ENCODE results near the gene PBXIP1.

The PBXIP1 gene

GRCh38 chr1:154971341-154971998, 15.6 kb upstream of the PBXIP1 start:
- no peak for DNase-seq

- DNase-seq: no peak
Observed at GRCh38 chr1:154970631-154971340, 14.9 kb upstream of the PBXIP1 start, which contains the start of gene SHC1. Gene SHC1, minus strand, starts transcription at chr1:154970747. Its CDS starts 221 bp downstream, at chr1:154970526.

GRCh38 chr1:154969860-154970452, 14.1 kb upstream of the PBXIP1 start:
- DNase-seq: no peak

GRCh38 chr1:154969246-154969645, 13.3 kb upstream of the PBXIP1 start:
- no peak for DNase-seq

GRCh38 chr1:154968731-154969130, 12.8 kb upstream of the PBXIP1 start:
- DNase-seq: no peak

GRCh38 chr1:154967331-154967950, 11.5 kb upstream of the PBXIP1 start:
- DNase-seq: no peak

- no peak for DNase-seq
Observed at GRCh38 chr1:154966111-154966510, 10.2 kb upstream of the PBXIP1 start.

GRCh38 chr1:154964359-154964758, 8.5 kb upstream of the PBXIP1 start:
- no peak for DNase-seq

GRCh38 chr1:154963643-154964042, 7.7 kb upstream of the PBXIP1 start:
- no peak for DNase-seq

GRCh38 chr1:154962795-154963330, 7.0 kb upstream of the PBXIP1 start:
- no peak for DNase-seq

- DNase-seq: peak; percentile 8
Observed at GRCh38 chr1:154962156-154962749, 6.4 kb upstream of the PBXIP1 start.

GRCh38 chr1:154961207-154962155, 5.6 kb upstream of the PBXIP1 start, which contains the start of gene PYGO2:
Gene PYGO2, minus strand, starts transcription at chr1:154961782. Its CDS starts 206 bp downstream, at chr1:154961576.
- DNase-seq: peak; percentile 56

GRCh38 chr1:154960446-154961136, 4.7 kb upstream of the PBXIP1 start:
- DNase-seq: peak; percentile 3

- DNase-seq: no peak
Observed at GRCh38 chr1:154959426-154959780, 3.5 kb upstream of the PBXIP1 start.

GRCh38 chr1:154958681-154959425, 3.0 kb upstream of the PBXIP1 start:
- no peak for DNase-seq

GRCh38 chr1:154958036-154958435, 2.1 kb upstream of the PBXIP1 start:
- no peak for DNase-seq

- DNase-seq: no peak
Observed at GRCh38 chr1:154957091-154957657, 1.3 kb upstream of the PBXIP1 start.

- DNase-seq: no peak
Observed at GRCh38 chr1:154956544-154956941, 644 bp upstream of the PBXIP1 start.

- DNase-seq: peak; percentile 39
Observed at GRCh38 chr1:154955039-154955717, 721 bp downstream of the PBXIP1 start.

All from GF-D8 (cell line).